SK-N-SH (cell line): ENCODE data around the gene MIGA2. TPM values are rescaled to one million over a fixed set of nuclear protein-coding genes. Genes with fewer than 3 reads are reported as not detected.
"Not testable (repeated sequence)": the region's sequence is repeated elsewhere in the genome, so short reads cannot be mapped to it uniquely, and the experiment has no call there.

Source experiments
- CTCF ChIA-PET: fragments of 300-600, 350-600 bp; formaldehyde crosslinking; extraction: SDS; loops from one replicate; lab custom pipeline; 2021; lab: Yijun Ruan, JAX
- POLR2A ChIA-PET: fragments of 350-600 bp; sonication (Branson Sonifier 250); formaldehyde crosslinking; extraction: SDS; loops from one replicate; lab custom pipeline; 2020; ENCODE audit warnings: antibody characterized with exemption, inconsistent platforms; lab: Yijun Ruan, JAX
- DNase-seq: peaks from one replicate; pipeline ENCODE4 v3.0.0; 2012
- H2AFZ ChIP-seq: fragments of 200-600 bp; sonication (generic); 2 replicates; pipeline ENCODE4 v1.8.1; 2016; ENCODE audit warnings: antibody characterized with exemption, mild to moderate bottlenecking, low read depth
- H3F3A ChIP-seq: fragments of 200-600 bp; sonication (generic); replicated peaks from 2 replicates; pipeline ENCODE3; 2016; ENCODE audit warnings: antibody characterized with exemption, mild to moderate bottlenecking; ENCODE audit not compliant: insufficient read depth
- H3K27ac ChIP-seq, 2 experiments: fragments of 200-500 bp in 1 of 2; fragments of 200-600 bp in 1 of 2; sonication (Bioruptor generic) in 1 of 2; sonication (generic), shearing (Covaris generic) in 1 of 2; 2 replicates each; pipeline versions ENCODE4 v1.5.1 to v1.6.1; 2014 to 2016; ENCODE audit warnings: low read depth in 2 of 2, inconsistent platforms in 1 of 2, low read length in 1 of 2, mild to moderate bottlenecking in 1 of 2, mixed read lengths in 1 of 2
- H3K27me3 ChIP-seq: fragments of 200-600 bp; sonication (generic), shearing (Covaris generic); 2 replicates; pipeline ENCODE4 v1.6.1; 2016; ENCODE audit warnings: mixed run types; ENCODE audit not compliant: insufficient read depth
- H3K36me3 ChIP-seq, 2 experiments: fragments of 200-500 bp in 1 of 2; fragments of 200-600 bp in 1 of 2; sonication (Bioruptor generic) in 1 of 2; sonication (generic) in 1 of 2; replicated peaks in 1 of 2; 2 replicates each; pipeline versions ENCODE3 to v1.5.1; 2014 to 2016; ENCODE audit warnings: low read length in 1 of 2, mild to moderate bottlenecking in 1 of 2; ENCODE audit not compliant: insufficient read depth in 2 of 2, control insufficient read depth in 1 of 2
- H3K4me1 ChIP-seq, 2 experiments: fragments of 200-500 bp in 1 of 2; fragments of 200-600 bp in 1 of 2; sonication (Bioruptor generic) in 1 of 2; sonication (generic), shearing (Covaris generic) in 1 of 2; 2 replicates each; pipeline versions ENCODE4 v1.5.1 to v1.6.1; 2014 to 2016; ENCODE audit warnings: low read depth in 1 of 2, low read length in 1 of 2, mixed run types in 1 of 2; ENCODE audit not compliant: insufficient read depth in 2 of 2, control insufficient read depth in 1 of 2
- H3K4me2 ChIP-seq: fragments of 200-600 bp; sonication (generic), shearing (Covaris generic); 2 replicates; pipeline ENCODE4 v1.6.1; 2017; ENCODE audit warnings: mixed run types
- H3K4me3 ChIP-seq, 2 experiments: fragments of 200-500 bp in 1 of 2; fragments of 200-600 bp in 1 of 2; sonication (Bioruptor generic) in 1 of 2; sonication (generic), shearing (Covaris generic) in 1 of 2; 2 replicates each; pipeline versions ENCODE4 v1.5.1 to v1.8.1; 2014 to 2016; ENCODE audit warnings: low read depth in 2 of 2, inconsistent platforms in 1 of 2, low read length in 1 of 2, mild to moderate bottlenecking in 1 of 2, mixed read lengths in 1 of 2, moderate library complexity in 1 of 2
- H3K79me2 ChIP-seq: fragments of 200-600 bp; sonication (generic); 2 replicates; pipeline ENCODE4 v1.8.1; 2017; ENCODE audit warnings: mild to moderate bottlenecking; ENCODE audit not compliant: insufficient read depth
- H3K9ac ChIP-seq: fragments of 200-600 bp; sonication (generic); 2 replicates; pipeline ENCODE4 v1.6.1; 2017; ENCODE audit warnings: mixed run types
- H3K9me2 ChIP-seq: fragments of 200-600 bp; sonication (generic); 2 replicates; pipeline ENCODE4 v1.6.1; 2017; ENCODE audit warnings: mixed run types
- H3K9me3 ChIP-seq: fragments of 200-600 bp; sonication (generic); 2 replicates; pipeline ENCODE4 v1.6.1; 2017; ENCODE audit warnings: mixed run types, mild to moderate bottlenecking, moderate library complexity
- H4K20me1 ChIP-seq: fragments of 200-600 bp; sonication (generic); 2 replicates; pipeline ENCODE4 v1.6.1; 2017; ENCODE audit warnings: mild to moderate bottlenecking, mixed run types; ENCODE audit not compliant: insufficient read depth
- CHD2 ChIP-seq: fragments of 150-350 bp; IDR thresholded peaks from 2 replicates; pipeline ENCODE4 v1.6.1; 2018; ENCODE audit warnings: low read length; ENCODE audit not compliant: partially characterized antibody
- ELF1 ChIP-seq: IDR thresholded peaks from 2 replicates; pipeline ENCODE4 v1.4.0; 2012
- EP300 ChIP-seq, 2 experiments: IDR thresholded peaks; 2 replicates each; pipeline versions ENCODE4 v1.4.0 to v1.6.1; 2012; ENCODE audit warnings: borderline replicate concordance in 1 of 2, low read depth in 1 of 2, low read length in 1 of 2
- EZH2phosphoT487 ChIP-seq: fragments of 200-600 bp; sonication (generic); IDR thresholded peaks from 2 replicates; pipeline ENCODE4 v1.6.1; 2017; ENCODE audit warnings: low read depth, mixed run types, mild to moderate bottlenecking, antibody characterized with exemption, moderate library complexity, borderline replicate concordance
- FOSL2 ChIP-seq: IDR thresholded peaks from 2 replicates; pipeline ENCODE4 v1.4.0; 2012; ENCODE audit warnings: low read depth, mild to moderate bottlenecking, moderate library complexity, borderline replicate concordance
- FOXJ3 ChIP-seq: sonication (generic); formaldehyde crosslinking; IDR thresholded peaks from 2 replicates; pipeline ENCODE4 v1.5.1; 2020; ENCODE audit warnings: mild to moderate bottlenecking, missing genetic modification reagents
- JUND ChIP-seq: IDR thresholded peaks from 2 replicates; pipeline ENCODE4 v1.4.0; 2012
- MXI1 ChIP-seq: IDR thresholded peaks from 2 replicates; pipeline ENCODE4 v1.6.1; 2012; ENCODE audit warnings: mild to moderate bottlenecking, low read depth, low read length, improper control_type of control experiment
- RCOR1 ChIP-seq: fragments of 150-350 bp; IDR thresholded peaks from 2 replicates; pipeline ENCODE4 v1.6.1; 2017; ENCODE audit warnings: antibody characterized with exemption, low read length
- RFX5 ChIP-seq: IDR thresholded peaks from 2 replicates; pipeline ENCODE4 v1.6.1; 2012; ENCODE audit warnings: mild to moderate bottlenecking, improper control_type of control experiment, low read length
- RXRA ChIP-seq: IDR thresholded peaks from 2 replicates; pipeline ENCODE4 v1.4.0; 2012; ENCODE audit warnings: low read depth, mild to moderate bottlenecking, borderline replicate concordance
- SIN3A ChIP-seq: IDR thresholded peaks from 2 replicates; pipeline ENCODE4 v1.6.1; 2012; ENCODE audit warnings: low read depth, mild to moderate bottlenecking, low read length, moderate library complexity, borderline replicate concordance
- TAF1 ChIP-seq: IDR thresholded peaks from 2 replicates; pipeline ENCODE4 v1.6.1; 2012; ENCODE audit warnings: low read depth, mild to moderate bottlenecking, low read length, moderate library complexity, borderline replicate concordance
- TCF12 ChIP-seq: IDR thresholded peaks from 2 replicates; pipeline ENCODE4 v1.4.0; 2012
- TEAD4 ChIP-seq: IDR thresholded peaks from 2 replicates; pipeline ENCODE4 v1.4.0; 2012; ENCODE audit warnings: mild to moderate bottlenecking, borderline replicate concordance; ENCODE audit not compliant: insufficient read depth
- YY1 ChIP-seq: IDR thresholded peaks from 2 replicates; pipeline ENCODE4 v1.4.0; 2012; ENCODE audit warnings: low read depth, mild to moderate bottlenecking
- ZBTB33 ChIP-seq: IDR thresholded peaks from 2 replicates; pipeline ENCODE4 v1.4.0; 2012; ENCODE audit warnings: low read depth, borderline replicate concordance
- WGBS: methylation state at CpG from one replicate; pipeline ENCODE4 v1.1.6; 2017; ENCODE audit warnings: low lambda C conversion rate; 5-methylcytosine and 5-hydroxymethylcytosine counted together
- polyA plus RNA-seq, 3 experiments: library from polyadenylated mRNA; depleted of rRNA; stranded (reverse); fragments of >200 nt; gene quantifications; 2 replicates each; pipeline ENCODE4 v1.2.3, GENCODE V29; 2012

MIGA2 gene
- polyA plus RNA-seq, 1 of the 3 experiments (the other 2 are of a cell fraction) = 21.2 TPM

DNA sequence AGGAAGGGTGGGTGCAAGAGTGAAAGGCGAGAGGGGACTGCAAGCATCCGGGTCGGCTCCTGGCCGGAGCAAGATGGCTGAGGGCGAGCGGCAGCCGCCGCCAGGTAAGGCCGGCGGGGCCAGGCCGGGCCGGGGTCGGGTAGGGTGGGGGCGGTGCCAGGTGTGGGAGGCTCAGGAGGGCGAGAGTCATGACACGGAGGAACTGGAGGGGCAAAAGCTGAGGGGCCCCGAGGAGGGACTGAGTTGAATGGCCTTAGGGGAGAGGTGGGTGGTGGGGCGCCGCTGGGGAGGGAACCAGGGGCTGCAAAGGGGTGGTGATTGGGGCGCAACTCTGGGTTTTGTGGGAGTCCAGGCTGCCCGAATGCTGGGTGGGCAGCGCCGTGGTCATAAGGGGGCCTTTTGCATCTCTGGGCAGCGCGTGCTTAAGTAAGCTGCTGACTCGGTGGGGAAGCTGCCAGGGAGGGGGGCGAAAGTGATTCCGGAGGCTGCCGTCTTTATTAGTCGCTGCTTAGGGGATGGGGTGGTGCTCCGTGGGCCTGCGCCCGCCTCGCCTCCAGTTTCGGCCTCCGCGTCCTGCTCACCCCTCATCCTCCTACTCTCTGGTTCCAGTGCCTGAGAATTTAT, 75.2 kb downstream of the MIGA2 start:
- H3K4me3 ChIP-seq = peak overlapping the region; percentile 88 to 91
- no peaks in the 10 kb centered on the region for H4K20me1 ChIP-seq
- H2AFZ ChIP-seq = peak overlapping the region; percentile 87
- H3K9me2 ChIP-seq = no peaks in the 10 kb centered on the region
- H3F3A ChIP-seq = peaks cover 10% of the 10 kb centered on the region
- peak overlapping the region; percentile 100 for H3K4me2 ChIP-seq
- TF ChIP-seq RXRA (no peak), RFX5 (no peak), YY1 (peak; percentile 85; the same call in 1 of the 2 replicates), SIN3A (peak; percentile 35; the same call in 1 of the 2 replicates), MXI1 (0 out of 2 replicates have a peak, but pooled peaks have one; percentile 2)
- peaks cover 11 to 19% of the 10 kb centered on the region in 2 experiments; a peak in 2 of 4 replicates for H3K4me1 ChIP-seq
- no peaks in the 10 kb centered on the region for H3K27me3 ChIP-seq
- CTCF ChIA-PET = interaction anchor here (0.6 to 8.4 kb wide), 11 partner anchors 10 to 1326 kb away, joined by 3 to 52 read pairs (median 4); partner anchors contain the start of gene CDK9
- WGBS = under 1% methylated on average over 26 of the region's 37 CpGs
- POLR2A ChIA-PET = interaction anchor here (2.0 kb wide), 1 partner anchor 20 kb away, joined by 5 read pairs; no protein-coding TSS in a partner anchor
- peak overlapping the region; percentile 97 for H3K27ac ChIP-seq
- DNase-seq = peak; percentile 69
- H3K9ac ChIP-seq = peak overlapping the region; percentile 92
- peaks cover 0 to 5% of the 10 kb centered on the region in 2 experiments for H3K36me3 ChIP-seq
- H3K9me3 ChIP-seq = no peaks in the 10 kb centered on the region
- peaks cover 75% of the 10 kb centered on the region for H3K79me2 ChIP-seq

DNA sequence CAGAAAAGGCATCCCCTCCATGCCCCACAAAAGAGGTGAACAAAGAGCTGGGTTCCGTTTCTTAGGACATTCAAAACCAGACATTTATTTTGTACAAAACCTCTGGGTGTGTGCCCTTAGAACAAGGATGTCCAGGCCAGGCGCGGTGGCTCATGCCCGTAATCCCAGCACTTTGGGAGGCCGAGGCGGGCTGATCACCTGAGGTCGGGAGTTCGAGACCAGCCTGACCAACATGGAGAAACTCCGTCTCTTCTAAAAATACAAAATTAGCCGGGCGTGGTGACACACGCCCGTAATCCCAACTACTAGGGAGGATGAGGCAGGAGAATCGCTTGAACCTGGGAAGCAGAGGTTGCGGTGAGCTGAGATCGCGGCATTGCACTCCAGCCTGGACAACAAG, 76.1 kb downstream of the MIGA2 start:
- Histone ChIP-seq H3K4me1 (peaks cover 11 to 19% of the 10 kb centered on the region in 2 experiments; a peak in 2 of 4 replicates), H3K27ac (peak overlapping the region in 1 of 2 experiments; percentile 97; a peak in 2 of 4 replicates), H3K79me2 (peaks cover 84% of the 10 kb centered on the region), H3K4me2 (peak overlapping the region; percentile 100), H3F3A (peaks cover 10% of the 10 kb centered on the region), H3K4me3 (peak overlapping the region; percentile 88 to 91), H3K9ac (peak overlapping the region; percentile 92)
- POLR2A ChIA-PET = interaction anchor here (1.1 kb wide), 1 partner anchor 15 kb away, joined by 3 read pairs; no protein-coding TSS in a partner anchor
- not testable (repeated sequence) for H3K27me3 ChIP-seq, H3K36me3 ChIP-seq, H2AFZ ChIP-seq, H4K20me1 ChIP-seq, H3K9me3 ChIP-seq, H3K9me2 ChIP-seq, DNase-seq
- WGBS = 97% methylated on average over 16 of the region's 17 CpGs
- CTCF ChIA-PET = interaction anchor here (1.1 to 8.4 kb wide), 6 partner anchors 9 to 26 kb away, joined by 3 to 52 read pairs (median 4); no protein-coding TSS in a partner anchor

- Histone ChIP-seq H3K27ac (no peak overlapping the region), H3K4me2 (no peak overlapping the region; the same call in 1 of the 2 replicates), H3K79me2 (peaks cover 90% of the 10 kb centered on the region), H3K9me2 (no peaks in the 10 kb centered on the region), H4K20me1 (no peaks in the 10 kb centered on the region), H3K9me3 (no peaks in the 10 kb centered on the region), H3K4me3 (no peak overlapping the region), H3K9ac (no peak overlapping the region), H3F3A (peaks cover 10% of the 10 kb centered on the region), H3K36me3 (no peaks in the 10 kb centered on the region), H3K27me3 (no peaks in the 10 kb centered on the region), H2AFZ (no peak overlapping the region), H3K4me1 (peaks cover 11 to 18% of the 10 kb centered on the region in 2 experiments; a peak in 2 of 4 replicates)
- ChIA-PET CTCF (interaction anchor here (1.1 to 8.4 kb wide), 4 partner anchors 9 to 677 kb away, joined by 4 to 52 read pairs (median 4); no protein-coding TSS in a partner anchor), POLR2A (no interaction called here)
- WGBS = 95% methylated on average over 17 of the region's 17 CpGs
- DNase-seq = no peak
- TF ChIP-seq FOSL2 = no peak
- TF ChIP-seq ELF1 = no peak
- TF ChIP-seq TEAD4 = no peak
- no peak for TF ChIP-seq RCOR1
- TF ChIP-seq TAF1 = no peak
- no peak for TF ChIP-seq JUND
- no peak for TF ChIP-seq EP300 (IDR thresholded peaks at IDR 0.05; ENCODE audit: borderline replicate concordance in 1 of 2, low read depth in 1 of 2, low read length in 1 of 2)
- TF ChIP-seq CHD2 = no peak
- no peak for TF ChIP-seq TCF12
- no peak for TF ChIP-seq EZH2phosphoT487
- no peak for TF ChIP-seq ZBTB33
- TF ChIP-seq FOXJ3 (CRISPR knock-in tag) = no peak
- no peak for TF ChIP-seq RFX5
Observed at GRCh38 chr9:129113645-129114304, 77.3 kb downstream of the MIGA2 start.
